ENCODE measurements around the gene ARHGAP1. TPM values are rescaled to one million over a fixed set of nuclear protein-coding genes. Genes with fewer than 3 reads are reported as not detected.

The ARHGAP1 gene
- total RNA-seq, 3 donors from 2014 or later: 76.4 to 95.2 (median 90.6) TPM

GRCh38 chr11:46643986-46644385 is 56.4 kb downstream of the ARHGAP1 start:
- intact Hi-C loops (cut with DNase I, micrococcal nuclease): no loop called here
- ATAC-seq: no peak
- peaks cover 1% of the 10 kb centered on the region for H3K36me3 ChIP-seq (ENCODE audit: low read depth)
- H3K4me1 ChIP-seq (ENCODE audit: low read depth): no peaks in the 10 kb centered on the region
- no peaks in the 10 kb centered on the region for H3K9me3 ChIP-seq
- H3K4me3 ChIP-seq: no peak overlapping the region
- TF ChIP-seq CTCF (IDR thresholded peaks at IDR 0.05): no peak
- no peak for DNase-seq

GRCh38 chr11:46643531-46643930 is 56.9 kb downstream of the ARHGAP1 start:
- H3K36me3 ChIP-seq (ENCODE audit: low read depth): no peaks in the 10 kb centered on the region

GRCh38 chr11:46642627-46643335 is 57.6 kb downstream of the ARHGAP1 start:
- H3K9me3 ChIP-seq: no peaks in the 10 kb centered on the region
- no peak for TF ChIP-seq CTCF (IDR thresholded peaks at IDR 0.05)
- DNase-seq (no peak), ATAC-seq (no peak)
- H3K4me1 ChIP-seq (ENCODE audit: low read depth): no peaks in the 10 kb centered on the region
- H3K36me3 ChIP-seq (ENCODE audit: low read depth): no peaks in the 10 kb centered on the region
- H3K4me3 ChIP-seq: no peak overlapping the region
- intact Hi-C loops (cut with DNase I, micrococcal nuclease): no loop called here

More at GRCh38 chr11:46643531-46643930, 56.9 kb downstream of the ARHGAP1 start:
- DNase-seq (no peak), ATAC-seq (no peak)
- intact Hi-C loops (cut with DNase I, micrococcal nuclease): no loop called here
- no peak for TF ChIP-seq CTCF (IDR thresholded peaks at IDR 0.05)
- Histone ChIP-seq H3K9me3 (no peaks in the 10 kb centered on the region), H3K4me1 (ENCODE audit: low read depth) (no peaks in the 10 kb centered on the region), H3K4me3 (no peak overlapping the region)

GRCh38 chr11:46641639-46642038 is 58.8 kb downstream of the ARHGAP1 start:
- no peaks in the 10 kb centered on the region for H3K36me3 ChIP-seq (ENCODE audit: low read depth)
- H3K9me3 ChIP-seq: no peaks in the 10 kb centered on the region
- no peak for TF ChIP-seq CTCF (IDR thresholded peaks at IDR 0.05)
- DNase-seq (no peak), ATAC-seq (no peak)
- no peak overlapping the region for H3K4me3 ChIP-seq
- intact Hi-C loops (cut with DNase I, micrococcal nuclease): no loop called here
- H3K4me1 ChIP-seq (ENCODE audit: low read depth): no peaks in the 10 kb centered on the region

GRCh38 chr11:46640036-46640788 is 60.2 kb downstream of the ARHGAP1 start:
- no peaks in the 10 kb centered on the region for H3K36me3 ChIP-seq (ENCODE audit: low read depth)
- no peaks in the 10 kb centered on the region for H3K4me1 ChIP-seq (ENCODE audit: low read depth)
- no peak overlapping the region for H3K4me3 ChIP-seq
- intact Hi-C loops (cut with DNase I, micrococcal nuclease): no loop called here
- no peak for ATAC-seq
- no peak for TF ChIP-seq CTCF (IDR thresholded peaks at IDR 0.05)
- no peaks in the 10 kb centered on the region for H3K9me3 ChIP-seq
- no peak for DNase-seq
